Measurements from ENCODE around the gene MATN1.

Gene MATN1

GRCh38 chr1:30661311-30661710, 62.1 kb downstream of the MATN1 start:
- in situ Hi-C loops (cut with MboI; ENCODE audit: low sequenced_read_pairs, unreplicated experiment): no loop called here
- no peak for DNase-seq (ENCODE audit: low spot score)
- TF ChIP-seq, protein P1, sequence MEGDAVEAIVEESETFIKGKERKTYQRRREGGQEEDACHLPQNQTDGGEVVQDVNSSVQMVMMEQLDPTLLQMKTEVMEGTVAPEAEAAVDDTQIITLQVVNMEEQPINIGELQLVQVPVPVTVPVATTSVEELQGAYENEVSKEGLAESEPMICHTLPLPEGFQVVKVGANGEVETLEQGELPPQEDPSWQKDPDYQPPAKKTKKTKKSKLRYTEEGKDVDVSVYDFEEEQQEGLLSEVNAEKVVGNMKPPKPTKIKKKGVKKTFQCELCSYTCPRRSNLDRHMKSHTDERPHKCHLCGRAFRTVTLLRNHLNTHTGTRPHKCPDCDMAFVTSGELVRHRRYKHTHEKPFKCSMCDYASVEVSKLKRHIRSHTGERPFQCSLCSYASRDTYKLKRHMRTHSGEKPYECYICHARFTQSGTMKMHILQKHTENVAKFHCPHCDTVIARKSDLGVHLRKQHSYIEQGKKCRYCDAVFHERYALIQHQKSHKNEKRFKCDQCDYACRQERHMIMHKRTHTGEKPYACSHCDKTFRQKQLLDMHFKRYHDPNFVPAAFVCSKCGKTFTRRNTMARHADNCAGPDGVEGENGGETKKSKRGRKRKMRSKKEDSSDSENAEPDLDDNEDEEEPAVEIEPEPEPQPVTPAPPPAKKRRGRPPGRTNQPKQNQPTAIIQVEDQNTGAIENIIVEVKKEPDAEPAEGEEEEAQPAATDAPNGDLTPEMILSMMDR (IDR thresholded peaks at IDR 0.05; ENCODE audit: borderline replicate concordance, control extremely low read depth, extremely low read depth, insufficient read depth, missing control alignments): no peak

Measured in GM13976 (cell line).